CD4-positive, alpha-beta T cell treated with Interleukin-4 for 4 hours (primary cell): Measurements from ENCODE around the gene SUN2.

Experiments
- DNase-seq: peaks from one replicate; pipeline ENCODE4 v3.0.0-alpha.2; 2020

The SUN2 gene

GRCh38 chr22:38753948-38754750, 1.6 kb downstream of the SUN2 start:
- DNase-seq = no peak

GRCh38 chr22:38751422-38752346, 4.1 kb downstream of the SUN2 start:
- DNase-seq = peak; percentile 83

- DNase-seq = no peak
Measured at GRCh38 chr22:38751066-38751421, 4.8 kb downstream of the SUN2 start.

- no peak for DNase-seq
Measured at GRCh38 chr22:38750638-38751037, 5.2 kb downstream of the SUN2 start.

GRCh38 chr22:38750104-38750503, 5.7 kb downstream of the SUN2 start:
- DNase-seq = no peak

- DNase-seq = no peak
Measured at GRCh38 chr22:38748487-38749136, 7.2 kb downstream of the SUN2 start.

GRCh38 chr22:38745676-38746460, 9.9 kb downstream of the SUN2 start:
- DNase-seq = no peak

GRCh38 chr22:38744981-38745380, 10.8 kb downstream of the SUN2 start:
- no peak for DNase-seq

- DNase-seq = no peak
Measured at GRCh38 chr22:38742176-38742942, 13.4 kb downstream of the SUN2 start.

GRCh38 chr22:38741576-38741975, 14.2 kb downstream of the SUN2 start:
- no peak for DNase-seq

GRCh38 chr22:38741166-38741565, 14.6 kb downstream of the SUN2 start:
- no peak for DNase-seq

- no peak for DNase-seq
Measured at GRCh38 chr22:38740754-38741153, 15.0 kb downstream of the SUN2 start.

GRCh38 chr22:38740116-38740723, 15.6 kb downstream of the SUN2 start:
- no peak for DNase-seq

- no peak for DNase-seq
Measured at GRCh38 chr22:38739300-38740055, 16.3 kb downstream of the SUN2 start.

- no peak for DNase-seq
Measured at GRCh38 chr22:38738475-38739070, 17.2 kb downstream of the SUN2 start.

GRCh38 chr22:38737302-38738060, 18.3 kb downstream of the SUN2 start:
- DNase-seq = no peak

GRCh38 chr22:38736257-38736570, 19.6 kb downstream of the SUN2 start:
- no peak for DNase-seq

- no peak for DNase-seq
Measured at GRCh38 chr22:38735465-38736256, 20.1 kb downstream of the SUN2 start.

- no peak for DNase-seq
Measured at GRCh38 chr22:38735126-38735464, 20.7 kb downstream of the SUN2 start.
